Trophoblast cell (in vitro differentiated cells and primary cell): ENCODE data around the gene ZBED1.
A peak's percentile ranks its signal among the peaks of the same experiment; 100 is the strongest.
"Not testable (repeated sequence)": the region's sequence is repeated elsewhere in the genome, so short reads cannot be mapped to it uniquely, and the experiment has no call there.

Experiments used
- DNase-seq, 2 donors: peaks; one replicate each; pipeline ENCODE4 v3.0.0-alpha.2; 2016
- H2AFZ ChIP-seq: 2 replicates; pipeline ENCODE4 v1.6.1; 2013; ENCODE audit warnings: low read length, moderate library complexity, mild to moderate bottlenecking; ENCODE audit not compliant: insufficient read depth, poor library complexity
- H2AK5ac ChIP-seq: 2 replicates; pipeline ENCODE4 v1.6.1; 2013; ENCODE audit warnings: mild to moderate bottlenecking, low read length
- H2BK120ac ChIP-seq: 2 replicates; pipeline ENCODE4 v1.6.1; 2013; ENCODE audit warnings: low read length, mild to moderate bottlenecking, moderate library complexity; ENCODE audit not compliant: insufficient read depth, poor library complexity
- H2BK12ac ChIP-seq: 2 replicates; pipeline ENCODE4 v1.6.1; 2013; ENCODE audit warnings: mild to moderate bottlenecking, low read length, moderate library complexity
- H2BK5ac ChIP-seq: 2 replicates; pipeline ENCODE4 v1.6.1; 2013; ENCODE audit warnings: low read length, low read depth, moderate library complexity, mild to moderate bottlenecking; ENCODE audit not compliant: poor library complexity
- H3K14ac ChIP-seq: 2 replicates; pipeline ENCODE4 v1.6.1; 2013; ENCODE audit warnings: mild to moderate bottlenecking, low read length
- H3K18ac ChIP-seq: 2 replicates; pipeline ENCODE4 v1.6.1; 2013; ENCODE audit warnings: mild to moderate bottlenecking, low read length
- H3K23ac ChIP-seq: 2 replicates; pipeline ENCODE4 v1.6.1; 2013; ENCODE audit warnings: low read length
- H3K27ac ChIP-seq: 2 replicates; pipeline ENCODE4 v1.5.1; 2013; ENCODE audit warnings: low read depth, mild to moderate bottlenecking, inconsistent platforms, low read length, moderate library complexity
- H3K27me3 ChIP-seq: 2 replicates; pipeline ENCODE4 v1.6.1; 2013; ENCODE audit warnings: inconsistent platforms, mild to moderate bottlenecking, low read length, moderate library complexity; ENCODE audit not compliant: insufficient read depth
- H3K36me3 ChIP-seq, 2 experiments: 1 replicate in 1 of 2; 2 replicates in 1 of 2; pipeline ENCODE4 v1.6.1; 2013; ENCODE audit warnings: low read length in 2 of 2, mild to moderate bottlenecking in 2 of 2, moderate library complexity in 1 of 2; ENCODE audit not compliant: insufficient read depth in 2 of 2, control insufficient read depth in 1 of 2
- H3K4ac ChIP-seq: 2 replicates; pipeline ENCODE4 v1.6.1; 2013; ENCODE audit warnings: low read depth, mild to moderate bottlenecking, low read length, moderate library complexity
- H3K4me1 ChIP-seq, 2 experiments: 1 replicate in 1 of 2; 2 replicates in 1 of 2; pipeline ENCODE4 v1.6.1; 2013; ENCODE audit warnings: low read length in 2 of 2, mild to moderate bottlenecking in 2 of 2, moderate library complexity in 1 of 2; ENCODE audit not compliant: insufficient read depth in 2 of 2, control insufficient read depth in 1 of 2
- H3K4me2 ChIP-seq: 2 replicates; pipeline ENCODE4 v1.6.1; 2013; ENCODE audit warnings: inconsistent platforms, mild to moderate bottlenecking, low read length, moderate library complexity
- H3K4me3 ChIP-seq: 2 replicates; pipeline ENCODE4 v1.5.1; 2013; ENCODE audit warnings: mild to moderate bottlenecking, low read depth, low read length, inconsistent platforms
- H3K79me1 ChIP-seq: one replicate; pipeline ENCODE4 v1.6.1; 2013; ENCODE audit warnings: low read length
- H3K79me2 ChIP-seq: 2 replicates; pipeline ENCODE4 v1.6.1; 2013; ENCODE audit warnings: low read length, mild to moderate bottlenecking; ENCODE audit not compliant: control insufficient read depth, insufficient read depth, poor library complexity
- H3K9ac ChIP-seq: 2 replicates; pipeline ENCODE4 v1.6.1; 2013; ENCODE audit warnings: mild to moderate bottlenecking, low read length
- H3K9me3 ChIP-seq: 2 replicates; pipeline ENCODE4 v1.6.1; 2013; ENCODE audit warnings: low read depth, mild to moderate bottlenecking, control low read depth, inconsistent platforms, low read length; ENCODE audit not compliant: insufficient read depth
- H4K12ac ChIP-seq: 2 replicates; pipeline ENCODE4 v1.6.1; 2013; ENCODE audit warnings: low read depth, mild to moderate bottlenecking, low read length, moderate library complexity
- H4K8ac ChIP-seq: 2 replicates; pipeline ENCODE4 v1.6.1; 2013; ENCODE audit warnings: low read depth, mild to moderate bottlenecking, low read length, moderate library complexity
- H4K91ac ChIP-seq: one replicate; pipeline ENCODE4 v1.6.1; 2013; ENCODE audit warnings: low read depth, mild to moderate bottlenecking, low read length, moderate library complexity
- WGBS: extraction: QIAGEN DNeasy Blood & Tissue Kit; methylation state at CpG from one replicate; pipeline ENCODE4 v1.1.7; 2013; ENCODE audit warnings: missing lambda C conversion rate; ENCODE audit not compliant: insufficient read length, insufficient coverage; ENCODE audit errors: extremely low coverage; 5-methylcytosine and 5-hydroxymethylcytosine counted together

ZBED1 gene

DNA sequence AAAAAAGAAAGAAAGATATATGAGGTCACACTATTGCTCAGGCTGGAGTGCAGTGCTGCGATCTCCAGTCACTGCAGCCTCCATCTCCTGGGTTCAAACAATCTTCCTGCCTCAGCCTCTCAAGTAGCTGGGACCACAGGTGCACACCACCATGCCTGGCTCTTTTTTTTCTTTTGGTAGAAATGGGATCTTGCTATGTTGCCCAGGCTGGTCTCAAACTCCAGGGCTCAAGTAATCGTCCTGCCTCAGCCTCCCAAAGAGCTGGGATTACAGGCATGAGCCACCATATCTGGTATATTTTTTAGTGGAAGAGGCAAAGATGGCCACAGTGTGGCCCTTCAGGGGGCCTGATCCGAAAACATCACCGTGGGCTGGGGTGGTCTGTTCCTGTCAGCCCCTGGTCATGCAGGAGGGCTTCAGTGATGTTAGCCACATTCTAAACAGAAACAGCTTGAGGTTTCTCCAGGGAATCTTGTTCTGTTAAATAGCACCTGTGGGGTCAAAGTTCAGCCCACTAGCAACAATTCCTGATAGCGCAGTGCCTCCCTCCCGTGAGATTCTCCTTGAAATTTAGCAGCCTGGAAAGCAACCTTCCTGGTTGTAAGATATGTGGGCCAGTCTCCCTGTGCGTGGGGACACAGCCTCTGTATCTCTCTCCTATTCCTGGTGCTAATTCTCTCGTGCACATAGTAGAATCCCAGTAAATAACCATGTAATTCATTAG, 7.3 kb upstream of the ZBED1 start:
- Histone ChIP-seq H4K8ac (no peak overlapping the region), H2AK5ac (no peak overlapping the region), H3K18ac (no peak overlapping the region), H2BK120ac (no peak overlapping the region), H3K4me2 (no peak overlapping the region), H3K27ac (no peak overlapping the region), H3K9ac (no peak overlapping the region), H3K9me3 (no peaks in the 10 kb centered on the region), H4K91ac (no peak overlapping the region), H3K36me3 (no peaks in the 10 kb centered on the region), H2AFZ (no peak overlapping the region), H3K4me3 (no peak overlapping the region), H3K79me1 (no peaks in the 10 kb centered on the region), H4K12ac (no peak overlapping the region), H3K4me1 (peaks cover 3 to 5% of the 10 kb centered on the region in 2 experiments), H3K14ac (no peak overlapping the region), H2BK12ac (no peak overlapping the region), H2BK5ac (no peak overlapping the region), H3K79me2 (no peaks in the 10 kb centered on the region), H3K4ac (no peak overlapping the region), H3K23ac (no peak overlapping the region), H3K27me3 (no peaks in the 10 kb centered on the region)
- WGBS = no CpG with 5 or more reads among the region's 8 CpGs
- DNase-seq = no peak

- Histone ChIP-seq H3K4ac (no peak overlapping the region), H2AK5ac (no peak overlapping the region), H4K91ac (no peak overlapping the region), H3K27me3 (no peaks in the 10 kb centered on the region), H3K9me3 (no peaks in the 10 kb centered on the region), H2BK5ac (no peak overlapping the region), H3K4me1 (peaks cover 6 to 8% of the 10 kb centered on the region in 2 experiments), H3K79me1 (peaks cover 4% of the 10 kb centered on the region), H3K23ac (no peak overlapping the region), H3K27ac (no peak overlapping the region), H2AFZ (no peak overlapping the region), H4K12ac (no peak overlapping the region), H2BK12ac (no peak overlapping the region), H3K9ac (no peak overlapping the region), H3K18ac (no peak overlapping the region), H3K79me2 (no peaks in the 10 kb centered on the region), H2BK120ac (no peak overlapping the region), H3K4me2 (no peak overlapping the region), H4K8ac (no peak overlapping the region), H3K4me3 (no peak overlapping the region), H3K36me3 (no peaks in the 10 kb centered on the region), H3K14ac (no peak overlapping the region)
- peak in 1 of 2 donors; percentile 5 for DNase-seq
- WGBS = no CpG with 5 or more reads among the region's 3 CpGs
Observed at GRCh38 chrX:2507196-2507595, 6.4 kb upstream of the ZBED1 start.

DNA sequence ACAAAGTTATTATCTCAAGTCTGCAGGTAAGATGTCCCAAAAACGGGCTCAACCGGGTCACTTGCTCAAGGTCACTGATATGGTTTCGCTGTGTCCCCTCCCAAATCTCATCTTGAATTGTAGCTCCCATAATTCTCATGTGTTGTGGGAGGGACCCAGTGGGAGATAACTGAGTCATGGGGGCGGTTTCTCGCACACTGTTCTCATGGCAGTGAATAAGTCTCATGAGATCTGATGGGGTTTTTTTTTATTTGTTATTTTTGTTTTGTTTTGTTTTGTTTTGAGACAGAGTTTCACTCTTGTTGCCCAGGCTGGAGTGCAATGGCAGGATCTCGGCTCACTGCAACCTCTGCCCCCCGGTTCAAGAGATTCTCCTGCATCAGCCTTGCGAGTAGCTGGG, 4.6 kb upstream of the ZBED1 start:
- H2AK5ac ChIP-seq, H2BK120ac ChIP-seq, H2BK12ac ChIP-seq, H3K79me2 ChIP-seq, H4K8ac ChIP-seq, H2AFZ ChIP-seq, H3K18ac ChIP-seq, H4K12ac ChIP-seq, H2BK5ac ChIP-seq, H3K27me3 ChIP-seq, H3K9me3 ChIP-seq, H3K4me2 ChIP-seq, H3K36me3 ChIP-seq, H3K9ac ChIP-seq, H3K23ac ChIP-seq, H4K91ac ChIP-seq, H3K4me3 ChIP-seq, H3K4ac ChIP-seq, DNase-seq, H3K14ac ChIP-seq, H3K27ac ChIP-seq: not testable (repeated sequence)
- peaks cover 17% of the 10 kb centered on the region for H3K79me1 ChIP-seq
- WGBS = no CpG with 5 or more reads among the region's 8 CpGs
- peaks cover 10 to 17% of the 10 kb centered on the region in 2 experiments for H3K4me1 ChIP-seq

- Histone ChIP-seq H3K27me3 (no peaks in the 10 kb centered on the region), H3K14ac (no peak overlapping the region), H3K9ac (no peak overlapping the region), H4K91ac (no peak overlapping the region), H3K36me3 (no peaks in the 10 kb centered on the region), H3K18ac (no peak overlapping the region), H3K27ac (no peak overlapping the region), H2BK5ac (no peak overlapping the region), H4K8ac (no peak overlapping the region), H3K4me3 (no peak overlapping the region), H3K79me1 (peaks cover 22% of the 10 kb centered on the region), H3K4me2 (no peak overlapping the region), H3K4ac (no peak overlapping the region), H3K4me1 (peaks cover 10 to 17% of the 10 kb centered on the region in 2 experiments), H3K23ac (no peak overlapping the region), H2BK12ac (no peak overlapping the region), H2BK120ac (no peak overlapping the region), H2AK5ac (no peak overlapping the region), H3K9me3 (no peaks in the 10 kb centered on the region), H3K79me2 (peaks cover 9% of the 10 kb centered on the region), H2AFZ (no peak overlapping the region), H4K12ac (no peak overlapping the region)
- WGBS = no CpG with 5 or more reads among the region's 7 CpGs
- DNase-seq = no peak
Observed at GRCh38 chrX:2504706-2505332, 4.0 kb upstream of the ZBED1 start.
